Head of caudate nucleus (tissue), 42 donors: ENCODE results near the gene MARVELD1.

ENCODE experiments used
- DNase-seq, 42 donors: peaks; one replicate each; pipeline versions ENCODE4 v3.0.0 to v3.0.0-alpha.2; 2020 to 2021; ENCODE audit warnings: mixed read lengths in 7 of 42
- intact Hi-C: fragments of 100-400 bp; cut with DNase I; formaldehyde crosslinking; loops from one replicate; pipeline ENCODE4 v1.15.0; 2022

Gene MARVELD1

GRCh38 chr10:97764519-97764931 lies 51.0 kb downstream of the MARVELD1 start:
- intact Hi-C loops = no loop called here
- no peak for DNase-seq

GRCh38 chr10:97765201-97765600 lies 51.7 kb downstream of the MARVELD1 start:
- DNase-seq = no peak
- intact Hi-C loops = no loop called here

GRCh38 chr10:97766106-97766810 lies 52.7 kb downstream of the MARVELD1 start:
- DNase-seq = no peak
- intact Hi-C loops = no loop called here

- DNase-seq = no peak
- intact Hi-C loops = no loop called here
Observed at GRCh38 chr10:97766996-97767924, 53.7 kb downstream of the MARVELD1 start.
